Nucleus accumbens (tissue), 56 donors: ENCODE results near the gene MYOM1.
"Not testable (repeated sequence)": the region's sequence is repeated elsewhere in the genome, so short reads cannot be mapped to it uniquely, and the experiment has no call there.

Experiments
- DNase-seq, 56 donors: peaks; one replicate each; lab custom pipeline; 2025; lab: John Stamatoyannopoulos, UW

MYOM1 gene

DNA sequence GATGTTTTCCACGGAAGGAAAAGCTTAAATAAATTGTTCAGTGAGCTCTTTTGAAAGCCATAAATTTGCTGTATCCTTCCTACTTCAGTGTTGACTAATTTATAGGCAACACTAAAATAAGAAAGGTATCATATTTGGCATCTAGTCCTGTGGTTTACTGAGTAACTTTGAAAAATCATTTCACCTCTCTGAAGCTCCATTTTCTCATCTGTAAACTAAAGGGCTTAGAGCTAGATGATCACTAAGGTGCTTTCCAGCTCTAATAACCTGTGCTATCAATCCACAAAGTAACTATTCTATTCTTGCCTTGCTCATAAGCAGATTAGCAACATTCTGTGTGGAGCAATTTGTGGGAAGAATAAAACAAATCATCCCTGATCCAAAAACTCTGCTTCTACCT, 3.6 kb upstream of the MYOM1 start:
- no peak for DNase-seq

DNA sequence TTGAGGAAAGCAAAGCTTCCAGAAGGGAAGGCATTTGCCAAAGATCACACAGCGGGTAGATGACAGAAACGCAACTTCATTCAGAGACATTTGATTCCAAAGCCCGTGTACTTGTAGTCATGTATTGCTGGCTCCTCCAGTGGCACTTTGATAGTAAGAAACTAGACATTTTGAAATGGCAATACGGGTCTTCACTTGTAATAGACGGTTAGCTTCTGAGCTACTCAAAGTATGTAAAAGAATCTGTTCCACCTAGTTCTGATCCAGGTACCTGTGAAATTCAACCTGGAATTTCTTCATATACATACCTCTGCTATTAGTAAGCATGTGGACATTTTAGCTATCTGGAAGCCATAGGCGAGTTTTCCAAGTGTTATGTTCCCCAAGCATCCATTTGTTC, 1.7 kb upstream of the MYOM1 start:
- DNase-seq = no peak

DNA sequence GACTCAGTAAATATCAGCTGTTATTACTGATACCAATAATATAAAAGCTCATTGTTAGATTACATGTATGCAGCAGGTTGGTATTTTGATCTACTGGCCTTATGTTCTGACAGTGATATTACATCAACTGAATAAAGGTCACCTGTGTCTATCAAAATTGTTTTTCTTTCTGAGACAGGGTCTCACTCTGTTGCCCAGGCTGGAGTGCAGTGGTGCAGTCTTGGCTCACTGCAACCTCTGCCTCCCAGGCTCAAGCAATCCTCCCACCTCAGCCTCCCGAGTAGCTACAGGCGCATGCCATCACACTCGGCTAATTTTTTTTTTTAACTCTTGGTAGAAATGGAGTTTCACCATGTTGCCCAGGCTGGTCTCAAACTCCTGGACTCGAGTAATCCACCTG, 1.1 kb upstream of the MYOM1 start:
- DNase-seq = not testable (repeated sequence)

DNA sequence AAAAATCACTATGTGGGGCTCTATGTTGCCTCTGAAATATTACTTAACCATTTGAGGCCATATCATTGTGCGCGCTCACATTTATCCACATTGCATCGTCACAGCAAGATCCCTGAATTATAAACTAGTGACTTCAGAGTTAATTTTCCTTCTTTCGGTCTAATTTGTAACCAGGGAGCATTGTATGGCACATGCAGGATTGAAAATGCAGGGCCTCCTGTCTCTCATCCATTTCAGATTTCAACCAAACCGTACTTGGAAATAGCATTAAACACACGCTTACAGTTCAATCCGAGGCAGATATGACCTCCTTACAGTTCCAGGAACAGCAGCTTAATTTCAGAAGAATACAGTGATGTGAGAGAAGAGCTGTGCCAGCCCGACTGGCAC, 532 bp downstream of the MYOM1 start:
- peak in 1 of 56 donors; percentile 8 for DNase-seq

DNA sequence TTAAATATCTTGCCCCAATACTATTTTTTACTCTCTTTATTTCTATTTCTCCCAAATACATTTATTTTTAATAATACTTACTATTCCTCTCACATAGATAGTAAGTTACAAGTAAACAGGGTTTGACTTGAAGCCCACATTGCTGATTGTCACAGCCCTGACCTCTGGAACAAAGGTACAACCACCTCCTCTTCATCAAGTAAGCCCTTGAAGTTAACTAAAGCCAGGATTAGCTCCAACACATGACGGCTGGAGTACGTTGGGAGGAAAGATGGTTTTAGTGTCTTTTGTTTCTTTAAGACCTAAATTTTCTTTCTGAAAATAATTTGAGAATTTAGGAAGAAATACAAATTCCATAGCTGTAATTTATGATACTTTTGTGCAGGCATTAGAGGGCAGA, 949 bp downstream of the MYOM1 start:
- no peak for DNase-seq

DNA sequence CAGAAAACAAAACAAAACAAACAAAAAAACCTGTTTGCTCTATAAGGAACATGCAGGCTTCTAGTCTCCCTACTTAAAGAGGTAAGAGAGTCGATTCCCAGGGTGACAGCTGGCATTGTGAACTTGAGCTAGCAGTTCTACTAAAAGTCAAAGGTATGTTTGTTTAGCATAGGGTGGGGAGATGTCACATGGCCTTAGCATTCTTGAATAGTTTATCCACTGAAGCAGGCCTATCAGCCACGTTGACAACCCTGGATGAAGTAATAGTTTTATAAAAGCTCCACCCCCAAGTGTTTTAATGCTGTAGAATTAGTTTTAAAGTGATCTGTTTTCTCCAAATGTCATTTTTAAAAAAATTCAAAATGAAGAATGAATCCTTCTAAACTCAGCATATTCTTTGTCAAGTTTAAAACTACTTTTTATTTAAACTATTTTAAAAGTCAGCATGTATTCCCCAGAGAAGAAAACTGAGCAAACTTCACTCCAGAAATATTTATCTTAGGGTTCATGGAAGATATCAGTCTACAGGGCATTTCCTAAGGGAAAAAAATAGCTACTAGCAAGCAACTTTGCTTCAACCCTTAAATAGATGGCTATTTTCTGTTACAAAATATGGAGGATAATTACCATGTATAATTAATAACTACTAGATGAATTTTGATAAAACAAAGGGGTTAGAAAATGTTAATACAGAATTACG, 1.7 kb downstream of the MYOM1 start:
- DNase-seq = no peak

DNA sequence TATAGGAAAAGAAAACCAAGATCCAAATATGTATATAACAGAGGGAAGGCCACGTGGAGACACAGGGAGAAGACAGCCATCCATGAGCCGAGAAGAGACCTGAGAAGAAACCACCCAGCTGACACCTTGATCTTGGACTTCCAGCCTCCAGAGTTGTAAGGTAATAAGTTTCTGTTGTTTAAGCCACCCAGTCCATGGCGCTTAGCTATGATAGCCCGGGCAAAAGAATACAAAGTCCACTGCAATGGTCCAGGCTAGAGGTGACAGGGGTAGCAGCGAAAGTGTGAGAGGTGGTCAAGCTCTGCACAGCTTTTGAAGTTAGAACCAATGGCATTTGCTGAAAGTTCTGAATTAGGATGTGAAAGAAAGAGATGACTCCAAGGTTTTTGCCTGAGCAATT, 2.8 kb downstream of the MYOM1 start:
- DNase-seq = no peak

DNA sequence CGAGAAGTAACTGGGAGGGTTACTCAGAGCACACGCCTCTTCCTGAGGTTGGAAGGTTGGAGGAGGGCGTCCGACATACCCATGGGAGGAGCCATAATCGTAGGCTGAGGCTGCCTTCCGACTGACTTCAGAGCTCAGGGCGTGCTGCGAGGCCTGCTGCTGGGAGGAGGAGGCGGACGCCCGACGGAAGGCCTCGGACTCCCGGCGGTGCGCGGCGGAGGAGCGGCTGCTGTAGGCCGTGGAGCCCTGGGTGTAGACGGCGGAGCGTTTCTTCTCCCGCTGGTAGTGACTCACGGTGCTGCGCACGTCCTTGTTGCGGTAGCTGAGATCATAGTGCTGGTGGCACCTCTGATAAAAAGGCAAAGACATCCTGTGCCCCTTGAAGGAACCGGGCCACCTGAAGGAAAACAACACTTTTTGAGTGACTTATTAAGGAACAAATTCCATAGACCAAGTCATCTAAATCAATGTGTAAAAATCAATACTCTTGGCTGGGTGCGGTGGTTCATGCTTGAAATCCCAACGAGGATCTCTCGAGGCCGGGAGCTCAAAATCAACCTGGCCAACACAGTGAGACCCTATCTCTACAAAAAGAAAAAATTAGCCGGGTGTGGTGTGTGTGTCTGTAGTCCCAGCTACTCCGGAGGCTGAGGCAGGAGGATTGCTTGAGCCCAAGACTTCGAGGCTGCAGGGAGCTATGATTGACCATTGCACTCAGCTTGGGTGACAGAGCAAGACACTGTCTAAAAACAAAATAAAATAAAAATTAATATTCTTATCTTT, 4.7 kb downstream of the MYOM1 start:
- no peak for DNase-seq

DNA sequence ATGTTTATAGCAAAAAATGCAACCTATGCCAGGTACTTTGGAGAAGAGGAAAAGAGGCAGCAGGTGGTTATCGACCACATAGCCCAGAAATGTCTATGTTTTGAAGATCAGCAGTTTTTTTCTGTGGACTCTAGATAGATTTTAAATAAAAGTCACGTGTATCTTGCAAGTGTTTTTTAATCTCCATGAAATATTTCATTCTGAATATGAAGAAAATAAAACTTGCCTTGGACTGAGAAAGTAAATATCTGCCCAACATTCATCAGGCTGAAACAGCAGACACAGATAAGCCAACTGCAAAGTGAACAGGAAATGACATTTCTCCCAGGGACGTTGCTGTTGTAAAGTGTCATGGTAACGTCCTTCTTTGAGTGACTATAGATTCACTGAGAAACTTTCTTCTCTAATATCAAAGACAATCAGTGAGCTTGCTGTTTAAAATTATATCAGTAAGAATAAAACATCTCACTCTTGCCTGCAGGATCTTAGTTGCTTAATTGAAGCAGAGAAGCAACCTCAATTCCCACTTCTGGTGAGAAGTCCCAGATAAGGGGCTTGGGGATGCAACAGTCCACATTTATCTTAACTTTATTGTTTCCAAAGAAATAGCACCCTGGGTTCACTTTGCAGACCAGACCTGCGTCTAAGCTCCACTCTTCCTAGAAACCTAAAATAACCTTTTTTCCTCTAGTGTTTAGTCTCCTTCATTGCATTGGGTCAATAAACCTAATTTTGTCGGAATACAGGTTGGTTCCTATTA, 6.3 kb downstream of the MYOM1 start:
- no peak for DNase-seq

DNA sequence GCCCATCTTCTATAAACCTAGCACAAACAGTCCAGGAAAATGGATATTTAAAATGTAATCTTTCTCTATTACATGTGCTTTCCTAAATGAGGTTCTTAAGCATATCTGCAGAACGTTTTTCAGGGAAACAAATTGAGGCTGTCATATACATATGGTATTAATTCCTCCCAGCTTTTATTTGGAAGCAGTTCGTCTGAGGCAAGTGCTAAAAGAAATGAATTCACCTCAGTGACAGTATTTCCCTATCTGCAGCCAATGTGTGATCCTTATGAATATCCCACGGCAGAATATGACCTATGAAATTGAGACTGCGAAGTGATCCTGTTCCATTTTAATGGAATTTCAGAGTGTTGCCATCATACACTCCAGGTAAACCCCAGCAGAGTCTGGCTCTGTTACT, 7.1 kb downstream of the MYOM1 start:
- DNase-seq = no peak

DNA sequence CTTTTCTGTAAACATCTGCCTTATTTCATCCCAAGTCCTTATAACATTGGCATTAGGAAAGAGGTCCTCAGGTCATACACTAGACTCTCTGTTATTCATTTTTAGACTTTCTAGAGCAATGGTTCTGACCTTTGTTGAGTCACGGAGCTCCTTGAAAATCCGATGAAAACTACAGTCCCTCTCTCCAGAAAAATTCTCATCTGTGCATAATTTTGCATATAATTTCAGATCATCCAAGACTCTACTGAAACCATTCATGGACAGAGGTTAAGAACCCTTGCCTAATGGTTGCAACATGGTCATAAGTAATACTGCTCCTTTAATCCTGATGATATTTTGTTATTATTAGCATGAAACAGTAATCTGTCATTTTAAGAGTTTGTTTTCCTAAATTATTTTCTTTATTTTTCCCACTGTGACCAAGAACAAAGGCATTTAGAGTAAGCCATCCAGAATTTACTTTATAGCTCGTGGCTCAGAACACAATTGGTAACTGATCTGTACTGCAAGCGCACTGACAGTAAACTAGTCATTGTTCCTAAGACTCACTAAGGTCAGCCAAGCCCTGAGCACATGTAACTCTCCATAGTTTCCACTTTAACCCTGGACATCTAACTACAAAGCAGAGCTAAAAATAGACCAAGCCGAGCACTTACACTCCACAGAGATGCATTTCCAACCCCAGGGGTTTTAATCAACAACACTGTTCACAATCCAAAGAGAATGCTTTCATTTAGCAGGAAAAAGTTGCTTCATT, 8.4 kb downstream of the MYOM1 start:
- no peak for DNase-seq

DNA sequence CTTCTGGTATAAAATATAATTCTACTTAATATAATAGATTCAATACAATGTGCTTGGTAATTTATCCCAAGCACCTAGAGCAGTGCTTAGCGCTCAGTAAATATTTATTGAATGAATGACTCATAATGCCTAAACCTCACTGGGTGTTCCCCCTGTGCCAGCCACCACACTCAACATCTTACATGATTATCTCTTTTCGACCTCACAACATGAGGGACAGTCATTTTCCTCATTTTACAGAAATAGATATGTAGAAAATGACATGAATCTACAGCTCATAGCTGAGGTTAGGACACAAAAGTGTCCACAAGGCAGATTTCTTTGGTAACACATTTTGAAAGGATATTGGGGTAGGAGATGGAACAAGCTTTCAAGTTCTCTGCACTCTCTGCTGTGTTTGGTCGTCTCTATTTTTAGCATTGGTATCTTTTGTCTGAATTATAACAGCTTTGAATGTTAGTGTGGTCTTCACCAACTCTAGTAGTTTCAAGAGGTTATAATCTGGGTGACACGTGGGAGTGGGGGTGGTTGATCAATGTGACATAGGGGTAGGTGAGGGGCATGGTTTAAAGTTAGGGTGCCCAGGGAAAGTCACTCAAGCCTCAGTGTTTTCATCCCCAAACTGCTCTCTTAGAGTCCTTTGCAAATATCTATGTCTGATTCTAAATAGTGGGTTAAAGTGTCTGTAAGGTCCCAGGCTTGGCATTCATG, 9.8 kb downstream of the MYOM1 start:
- DNase-seq = no peak

DNA sequence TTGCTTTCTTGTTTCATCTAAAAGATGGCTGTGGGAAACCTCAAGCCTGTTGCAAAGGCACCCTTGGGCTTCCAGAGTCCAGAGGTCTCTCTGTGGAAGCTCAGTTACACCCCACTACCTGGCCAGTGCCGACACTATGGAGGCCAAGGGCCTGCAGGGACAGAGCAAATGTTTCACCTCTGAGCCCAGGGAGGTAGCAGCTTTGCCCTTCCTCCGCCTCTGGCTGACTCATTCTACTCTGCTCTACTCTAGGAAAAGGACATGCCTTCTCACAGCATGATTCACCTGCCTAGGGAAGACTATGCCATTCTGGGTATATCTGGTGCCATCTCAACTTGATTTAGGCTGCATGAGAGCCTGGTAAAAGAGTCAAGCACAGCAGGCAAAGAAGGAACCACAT, 12.2 kb downstream of the MYOM1 start:
- no peak for DNase-seq

DNA sequence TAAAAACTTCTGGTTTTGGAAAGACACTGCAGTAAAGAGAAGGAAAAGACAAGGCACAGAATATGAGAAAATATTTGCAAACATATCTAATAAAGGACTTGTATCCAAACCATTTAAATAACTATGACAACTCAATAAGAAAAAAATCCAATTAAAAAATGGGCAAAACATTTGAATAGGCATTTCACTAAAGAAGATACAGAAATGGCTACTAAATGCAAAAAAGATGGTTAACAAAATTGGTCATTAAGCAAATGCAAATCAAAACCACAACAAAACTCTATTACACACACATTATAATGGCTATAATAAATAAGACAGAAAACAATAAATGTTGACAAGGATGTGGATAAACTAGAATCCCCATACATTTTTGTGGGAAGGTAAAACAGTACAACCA, 14.5 kb downstream of the MYOM1 start:
- no peak for DNase-seq

DNA sequence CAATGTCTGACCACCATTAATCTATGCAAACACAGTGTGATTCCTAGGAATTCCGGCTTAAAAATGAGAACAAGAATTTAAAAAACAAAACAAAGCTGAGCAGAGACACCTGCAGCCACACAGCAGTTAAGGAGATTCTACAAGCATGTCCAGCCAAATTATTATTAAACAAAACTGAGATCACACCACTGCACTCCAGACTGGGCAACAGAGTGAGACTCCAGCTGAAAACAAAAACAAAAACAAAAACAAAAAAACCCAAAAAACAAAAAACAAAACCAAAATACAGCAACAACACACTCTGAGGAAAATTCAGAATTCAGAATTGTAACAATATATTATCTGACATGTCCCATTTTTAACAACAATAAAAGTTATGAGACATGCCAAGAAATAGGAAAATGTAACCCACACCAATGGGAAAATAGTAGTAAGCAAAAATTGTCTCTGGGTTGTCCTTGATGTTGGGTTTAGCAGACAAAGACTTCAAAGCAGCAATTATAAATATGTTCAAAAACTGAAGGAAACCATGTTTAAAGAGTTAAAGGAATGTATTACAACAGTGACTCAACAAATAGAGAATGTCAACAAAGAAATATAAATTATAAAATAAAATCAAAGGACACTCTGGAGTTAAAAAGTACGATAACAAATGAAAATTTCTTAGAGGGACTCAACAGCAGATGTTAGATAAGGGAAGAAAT, 19.7 kb downstream of the MYOM1 start:
- no peak for DNase-seq

DNA sequence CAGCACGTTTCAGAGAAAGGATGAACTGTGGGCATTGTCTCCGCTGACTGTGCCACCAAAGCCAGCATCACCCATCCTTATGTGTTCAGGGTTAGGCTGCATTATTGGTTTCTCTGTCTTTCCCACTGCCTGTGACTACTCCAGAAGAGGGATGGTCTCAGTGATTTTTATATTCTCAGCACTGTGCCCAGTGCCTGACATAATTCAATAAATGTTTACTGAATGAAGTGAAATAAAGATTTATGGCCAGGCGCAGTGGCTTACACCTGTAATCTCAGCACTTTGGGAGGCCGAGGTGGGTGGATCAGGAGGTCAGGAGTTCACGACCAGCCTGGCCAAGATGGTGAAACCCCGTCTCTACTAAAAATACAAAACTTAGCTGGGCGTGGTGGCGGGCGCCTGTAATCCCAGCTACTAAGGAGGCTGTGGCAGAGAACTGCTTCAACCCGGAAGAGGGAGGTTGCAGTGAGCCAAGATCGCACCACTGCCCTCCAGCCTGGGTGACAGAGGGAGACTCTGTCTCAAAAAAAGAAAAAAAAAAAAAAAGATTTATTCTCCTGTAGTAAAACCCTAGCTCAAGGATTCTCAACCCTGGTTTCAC, 21.4 kb downstream of the MYOM1 start:
- DNase-seq = not testable (repeated sequence)

DNA sequence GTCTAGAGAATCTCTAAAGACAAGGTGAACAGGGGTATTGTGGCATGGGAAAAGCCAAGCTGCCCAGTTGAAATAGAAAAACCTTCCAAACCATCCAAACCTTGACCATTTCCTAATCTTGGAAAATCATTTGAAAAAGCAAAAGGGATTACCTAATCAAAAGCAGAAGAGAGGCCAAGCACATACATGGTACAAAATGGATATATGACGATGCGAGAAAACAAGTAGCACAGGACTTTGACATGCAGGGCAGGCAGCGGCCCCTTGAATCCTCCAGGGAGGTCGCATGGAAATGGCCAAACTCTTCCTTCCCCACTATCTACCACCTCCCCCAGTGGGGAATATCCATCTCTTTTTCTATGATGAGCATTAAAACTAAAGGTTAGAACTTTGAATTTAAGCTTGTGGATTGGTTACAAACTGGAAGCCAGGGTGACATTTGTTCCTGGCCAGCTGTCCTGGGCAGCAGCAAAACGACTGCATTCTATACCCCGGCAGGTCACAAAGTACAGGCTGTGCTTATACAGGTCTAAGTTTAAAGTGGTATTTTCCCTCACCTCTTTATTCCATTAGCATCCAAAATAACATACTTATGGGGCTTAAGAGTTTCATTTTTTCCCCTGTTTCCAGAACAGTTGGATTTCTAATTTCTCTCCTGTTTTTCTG, 24.7 kb downstream of the MYOM1 start:
- no peak for DNase-seq

DNA sequence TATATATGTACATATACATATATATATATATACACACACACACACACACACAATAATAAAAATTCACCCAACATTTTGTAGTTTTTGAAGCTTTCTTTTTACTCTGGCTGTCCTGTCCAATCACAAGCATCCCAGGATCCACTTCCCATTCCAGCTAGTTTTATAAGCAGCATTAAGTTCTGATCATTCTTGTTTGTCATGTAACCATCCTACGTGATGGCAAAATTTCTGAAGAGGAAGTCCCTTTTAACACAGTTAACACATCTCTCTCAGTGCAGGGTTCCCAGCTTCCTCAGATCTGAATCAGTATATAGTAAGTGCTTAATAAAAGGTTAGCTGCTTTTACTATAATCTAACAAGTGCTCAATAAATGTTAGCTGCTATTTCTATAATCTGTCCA, 26.4 kb downstream of the MYOM1 start:
- no peak for DNase-seq

DNA sequence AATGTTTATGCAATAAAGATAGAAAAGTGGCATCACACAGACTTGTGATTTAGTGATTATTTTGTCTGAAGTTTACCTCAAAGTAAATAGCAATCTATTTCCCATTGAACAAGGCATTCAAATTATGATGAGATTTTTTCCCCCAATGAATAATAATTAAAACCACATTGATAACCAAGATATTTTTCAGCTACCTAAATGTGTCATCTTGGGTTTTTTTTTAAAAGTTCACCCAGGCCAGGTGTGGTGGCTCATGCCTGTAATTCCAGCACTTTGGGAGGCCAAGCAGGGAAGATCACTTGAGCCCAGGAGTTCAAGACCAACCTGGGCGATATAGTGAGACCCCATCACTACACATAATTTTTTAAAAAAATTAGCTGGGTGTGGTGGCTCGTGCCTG, 27.0 kb downstream of the MYOM1 start:
- DNase-seq = no peak
